ENCODE data around the gene ETV5. TPM values are rescaled to one million over a fixed set of nuclear protein-coding genes. Genes with fewer than 3 reads are reported as not detected.

ETV5 gene
- total and polyA plus RNA-seq, 2 of the 4 experiments (the other 2 are of a cell fraction): 15.7 to 20.1 TPM

DNA sequence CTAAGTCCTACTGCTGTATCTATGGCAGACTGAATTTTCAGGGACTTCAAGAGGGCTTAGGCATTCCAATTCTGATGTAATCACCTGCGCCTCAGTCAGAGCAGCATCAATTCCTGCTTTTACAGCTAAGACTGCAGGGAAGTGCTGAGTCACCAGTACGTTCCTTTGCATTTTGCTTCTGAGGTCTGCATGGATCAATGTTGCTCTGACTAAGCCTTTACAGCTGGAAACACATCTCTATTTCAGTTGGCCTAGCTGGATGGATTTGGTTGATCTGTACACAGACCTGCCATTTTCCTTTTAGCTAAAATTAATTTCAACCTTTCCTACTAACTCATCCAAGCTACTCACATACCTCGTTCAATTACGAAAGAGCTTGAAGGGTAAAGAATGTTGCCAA, 51.3 kb downstream of the ETV5 start:
- POLR2A ChIA-PET (ENCODE audit: unreplicated experiment): no interaction called here

More for the DNA sequence above, 51.3 kb downstream of the ETV5 start:
- Histone ChIP-seq H2BK20ac (ENCODE audit: low read depth, low read length) (0 out of 2 replicates have a peak overlapping the region, but pooled peaks have one; percentile 22), H3K4ac (ENCODE audit: low read depth, low read length) (peak overlapping the region; percentile 48; the same call in 1 of the 2 replicates), H3K9ac (ENCODE audit: low read depth, low read length) (no peak overlapping the region), H3K18ac (ENCODE audit: low read depth, low read length) (no peak overlapping the region), H3K23ac (ENCODE audit: low read depth, low read length) (no peak overlapping the region), H3K14ac (replicated peaks; ENCODE audit: low read depth, low read length) (no peak overlapping the region), H2AK9ac (replicated peaks; ENCODE audit: low read depth, low read length, poor library complexity) (no peak overlapping the region), H4K91ac (ENCODE audit: insufficient read depth, low read depth, low read length) (no peak overlapping the region), H3K79me1 (ENCODE audit: low read depth in 1 of 2, low read length in 2 of 2) (peaks cover 0 to 18% of the 10 kb centered on the region in 2 experiments; a peak in 1 of 4 replicates), H2BK120ac (ENCODE audit: low read depth, low read length) (no peak overlapping the region), H2BK15ac (ENCODE audit: low read depth, low read length) (0 out of 3 replicates have a peak overlapping the region, but pooled peaks have one; percentile 2), H3K4me2 (ENCODE audit: low read depth, low read length) (no peak overlapping the region), H4K20me1 (ENCODE audit: insufficient read depth, low read length) (no peaks in the 10 kb centered on the region), H3K9me3 (ENCODE audit: control insufficient read depth, insufficient read depth, low read length) (no peaks in the 10 kb centered on the region), H3K27ac (ENCODE audit: insufficient read depth, low read length) (peak overlapping the region; percentile 21; the same call in 1 of the 2 replicates), H2AK5ac (ENCODE audit: low read depth, low read length) (no peak overlapping the region), H3K4me3 (ENCODE audit: insufficient read depth, low read depth, low read length) (no peak overlapping the region), H4K5ac (ENCODE audit: low read depth, low read length) (no peak overlapping the region), H4K8ac (ENCODE audit: low read depth in 2 of 2, low read length in 2 of 2) (peak overlapping the region in 1 of 2 experiments; percentile 12; a peak in 1 of 4 replicates), H2BK5ac (ENCODE audit: low read depth, low read length, poor library complexity, severe bottlenecking) (no peak overlapping the region), H2AFZ (replicated peaks; ENCODE audit: low read length, poor library complexity) (no peak overlapping the region), H3K9me1 (ENCODE audit: insufficient read depth, low read length) (peaks cover 9% of the 10 kb centered on the region; the same call in 1 of the 2 replicates), H3K36me3 (ENCODE audit: control insufficient read depth, insufficient read depth, low read length) (peaks cover 22% of the 10 kb centered on the region), H3K4me1 (ENCODE audit: control insufficient read depth, insufficient read depth, low read length) (peaks cover 8% of the 10 kb centered on the region; the same call in 1 of the 2 replicates), H3K56ac (ENCODE audit: extremely low read depth, insufficient read depth, low read length) (no peak overlapping the region), H3K27me3 (ENCODE audit: control insufficient read depth, insufficient read depth, low read length) (no peaks in the 10 kb centered on the region)
- WGBS, 2 experiments (ENCODE audit: extremely low coverage in 2 of 2, insufficient read length in 1 of 2): 38 to 100% methylated on average over 1 of the region's 4 CpGs
- dilution Hi-C loops (cut with HindIII; ENCODE audit: low sequenced_read_pairs, unreplicated experiment): no loop called here
- in situ Hi-C loops (cut with MboI; ENCODE audit: low sequenced_read_pairs): no loop called here
- CTCF ChIA-PET: no interaction called here
- TF ChIP-seq MAZ (IDR thresholded peaks at IDR 0.05; ENCODE audit: borderline replicate concordance, low read depth, low read length) (no peak), RAD21 (IDR thresholded peaks at IDR 0.05; ENCODE audit: low read length) (peak; percentile 16; the same call in 1 of the 2 replicates), NFE2L2 (IDR thresholded peaks at IDR 0.05; ENCODE audit: low read depth, low read length) (peak; percentile 96), RCOR1 (IDR thresholded peaks at IDR 0.05; ENCODE audit: insufficient replicate concordance, low read length) (no peak), FOS (IDR thresholded peaks at IDR 0.05; ENCODE audit: low read depth, low read length) (peak; percentile 56), MXI1 (IDR thresholded peaks at IDR 0.05; ENCODE audit: borderline replicate concordance, low read depth, low read length) (peak; percentile 21; the same call in 1 of the 2 replicates), SMC3 (IDR thresholded peaks at IDR 0.05; ENCODE audit: low read depth, low read length) (0 out of 2 replicates have a peak, but pooled peaks have one; percentile 3), POLR2A (IDR thresholded peaks at IDR 0.05; ENCODE audit: low read depth, low read length) (no peak), CEBPB (IDR thresholded peaks at IDR 0.05; ENCODE audit: low read depth, low read length) (peak; percentile 74), CHD1 (IDR thresholded peaks at IDR 0.05; ENCODE audit: low read depth, low read length) (no peak), BHLHE40 (IDR thresholded peaks at IDR 0.05; ENCODE audit: low read depth, low read length) (no peak), MAFK (IDR thresholded peaks at IDR 0.05; ENCODE audit: low read depth, low read length) (peak; percentile 92), RFX5 (IDR thresholded peaks at IDR 0.05; ENCODE audit: low read depth, low read length) (no peak)
- TF ChIP-seq, protein P1, sequence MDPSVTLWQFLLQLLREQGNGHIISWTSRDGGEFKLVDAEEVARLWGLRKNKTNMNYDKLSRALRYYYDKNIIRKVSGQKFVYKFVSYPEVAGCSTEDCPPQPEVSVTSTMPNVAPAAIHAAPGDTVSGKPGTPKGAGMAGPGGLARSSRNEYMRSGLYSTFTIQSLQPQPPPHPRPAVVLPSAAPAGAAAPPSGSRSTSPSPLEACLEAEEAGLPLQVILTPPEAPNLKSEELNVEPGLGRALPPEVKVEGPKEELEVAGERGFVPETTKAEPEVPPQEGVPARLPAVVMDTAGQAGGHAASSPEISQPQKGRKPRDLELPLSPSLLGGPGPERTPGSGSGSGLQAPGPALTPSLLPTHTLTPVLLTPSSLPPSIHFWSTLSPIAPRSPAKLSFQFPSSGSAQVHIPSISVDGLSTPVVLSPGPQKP (IDR thresholded peaks at IDR 0.05; ENCODE audit: borderline replicate concordance, low read depth, low read length): no peak
- TF ChIP-seq, protein P2, sequence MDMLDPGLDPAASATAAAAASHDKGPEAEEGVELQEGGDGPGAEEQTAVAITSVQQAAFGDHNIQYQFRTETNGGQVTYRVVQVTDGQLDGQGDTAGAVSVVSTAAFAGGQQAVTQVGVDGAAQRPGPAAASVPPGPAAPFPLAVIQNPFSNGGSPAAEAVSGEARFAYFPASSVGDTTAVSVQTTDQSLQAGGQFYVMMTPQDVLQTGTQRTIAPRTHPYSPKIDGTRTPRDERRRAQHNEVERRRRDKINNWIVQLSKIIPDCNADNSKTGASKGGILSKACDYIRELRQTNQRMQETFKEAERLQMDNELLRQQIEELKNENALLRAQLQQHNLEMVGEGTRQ (IDR thresholded peaks at IDR 0.05; ENCODE audit: low read depth, low read length): no peak
- TF ChIP-seq, protein P3, sequence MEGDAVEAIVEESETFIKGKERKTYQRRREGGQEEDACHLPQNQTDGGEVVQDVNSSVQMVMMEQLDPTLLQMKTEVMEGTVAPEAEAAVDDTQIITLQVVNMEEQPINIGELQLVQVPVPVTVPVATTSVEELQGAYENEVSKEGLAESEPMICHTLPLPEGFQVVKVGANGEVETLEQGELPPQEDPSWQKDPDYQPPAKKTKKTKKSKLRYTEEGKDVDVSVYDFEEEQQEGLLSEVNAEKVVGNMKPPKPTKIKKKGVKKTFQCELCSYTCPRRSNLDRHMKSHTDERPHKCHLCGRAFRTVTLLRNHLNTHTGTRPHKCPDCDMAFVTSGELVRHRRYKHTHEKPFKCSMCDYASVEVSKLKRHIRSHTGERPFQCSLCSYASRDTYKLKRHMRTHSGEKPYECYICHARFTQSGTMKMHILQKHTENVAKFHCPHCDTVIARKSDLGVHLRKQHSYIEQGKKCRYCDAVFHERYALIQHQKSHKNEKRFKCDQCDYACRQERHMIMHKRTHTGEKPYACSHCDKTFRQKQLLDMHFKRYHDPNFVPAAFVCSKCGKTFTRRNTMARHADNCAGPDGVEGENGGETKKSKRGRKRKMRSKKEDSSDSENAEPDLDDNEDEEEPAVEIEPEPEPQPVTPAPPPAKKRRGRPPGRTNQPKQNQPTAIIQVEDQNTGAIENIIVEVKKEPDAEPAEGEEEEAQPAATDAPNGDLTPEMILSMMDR (conservative IDR thresholded peaks at IDR 0.05; ENCODE audit: low read depth, low read length): no peak
- no TSS peak for BruUV-seq (replicated peaks)
- peak; percentile 92 for ATAC-seq (ENCODE audit: low read depth)
- intact Hi-C loops (cut with micrococcal nuclease): loop anchor here (5.0 to 10.0 kb wide), 2 partner anchors 70 to 393 kb away; no protein-coding TSS in a partner anchor
- DNase-seq: peak; percentile 97

Data from IMR-90 (cell line).